GM12873 (cell line): ENCODE results near the gene CDC42BPG.

Experiments
- CTCF ChIP-seq: IDR thresholded peaks from 2 replicates; pipeline ENCODE4 v1.5.1; 2012; ENCODE audit warnings: low read depth, mild to moderate bottlenecking, moderate library complexity, low read length, control low read depth; ENCODE audit not compliant: insufficient read depth; ENCODE audit errors: missing control alignments

CDC42BPG gene

GRCh38 chr11:64777449-64778222, 66.8 kb downstream of the CDC42BPG start:
- no peak for TF ChIP-seq CTCF

- no peak for TF ChIP-seq CTCF
Measured at GRCh38 chr11:64776875-64777274, 67.6 kb downstream of the CDC42BPG start.

- no peak for TF ChIP-seq CTCF
Measured at GRCh38 chr11:64776425-64776824, 68.0 kb downstream of the CDC42BPG start.

GRCh38 chr11:64774144-64774543, 70.3 kb downstream of the CDC42BPG start:
- no peak for TF ChIP-seq CTCF
